HG02763 (cell line): ENCODE results near the gene ZNF213.

Experiments used
- ATAC-seq: cut with Tn5 transposase; IDR thresholded peaks from one replicate; pipeline ENCODE4 v1.9.1; 2021; ENCODE audit warnings: mild to moderate bottlenecking, moderate library complexity; ENCODE audit not compliant: unreplicated experiment

Gene ZNF213

GRCh38 chr16:3134338-3135125, at the start of gene ZNF213:
TSS of gene ZNF213 (plus strand) at chr16:3135029. CDS start at chr16:3137281, 2,252 bp downstream.
- ATAC-seq, result peak; percentile 94

- ATAC-seq, result no peak
Observed at GRCh38 chr16:3085868-3086595, 48.8 kb upstream of the ZNF213 start.

- ATAC-seq, result no peak
Observed at GRCh38 chr16:3086596-3087242, 48.1 kb upstream of the ZNF213 start.

DNA sequence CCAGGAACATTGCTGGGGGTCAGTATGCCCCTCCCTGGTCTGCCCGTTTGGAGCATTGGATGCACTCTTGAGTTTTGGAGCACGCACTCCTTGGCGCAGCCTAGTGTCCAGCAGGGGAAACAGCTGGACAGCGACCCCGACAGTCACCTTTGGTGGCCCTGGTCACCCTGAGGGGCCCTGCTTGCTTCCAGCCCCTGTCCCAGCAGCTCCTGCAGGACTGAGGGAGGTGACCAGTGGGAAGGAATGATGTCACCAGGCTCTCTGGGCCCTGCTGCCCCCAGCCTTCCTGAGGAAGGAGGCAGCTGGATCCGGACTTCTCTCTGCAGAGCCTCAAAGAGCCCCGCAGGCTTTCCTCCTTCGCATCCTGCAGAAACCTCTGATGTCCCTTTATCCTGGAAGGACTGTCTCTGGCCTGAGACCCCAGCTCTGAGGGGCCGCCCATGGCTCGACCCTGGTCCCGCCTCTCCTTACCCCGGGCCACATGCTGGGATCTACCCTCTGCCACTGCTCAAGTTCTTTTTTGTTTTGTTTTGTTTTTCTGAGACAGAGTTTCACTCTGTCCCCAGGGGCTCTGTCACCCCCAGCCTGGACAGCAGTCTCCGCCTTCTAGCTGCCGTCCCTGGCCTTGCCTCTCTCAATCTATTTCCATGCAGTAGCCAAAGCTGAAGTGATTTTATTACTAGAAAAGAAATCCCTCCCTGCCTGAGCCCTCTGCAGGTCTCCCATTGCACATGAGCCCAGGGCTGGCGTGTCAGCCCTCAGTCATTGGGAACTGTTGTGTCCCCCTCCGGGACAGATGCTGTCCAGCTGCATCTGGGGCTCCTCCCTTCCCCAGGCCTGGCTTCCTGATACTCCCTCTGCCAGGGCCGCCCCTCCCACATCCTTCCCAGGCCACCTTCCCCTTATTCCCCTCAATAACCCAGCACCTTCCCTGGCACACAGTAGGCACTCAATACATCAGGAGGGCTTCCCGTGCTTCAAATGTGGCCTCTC, 47.3 kb upstream of the ZNF213 start:
- ATAC-seq, result no peak

DNA sequence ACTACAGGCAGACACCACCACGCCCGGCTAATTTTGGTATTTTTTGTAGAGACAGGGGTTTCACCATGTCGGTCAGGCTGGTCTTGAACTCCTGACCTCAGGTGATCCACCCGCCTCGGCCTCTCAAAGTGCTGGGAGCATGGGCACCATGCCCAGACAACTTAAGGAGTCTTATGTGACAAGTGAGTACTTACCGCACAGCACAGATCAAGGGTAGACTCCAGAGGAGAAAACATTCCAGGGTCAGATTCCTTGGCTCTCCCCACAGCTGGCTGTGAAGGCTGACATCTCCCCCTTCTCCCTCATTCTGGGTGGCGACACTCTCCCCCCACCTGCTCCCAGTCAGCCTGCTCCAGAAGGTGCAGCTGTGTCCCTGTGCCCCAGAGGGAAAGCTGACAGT, 46.4 kb upstream of the ZNF213 start:
- ATAC-seq, result no peak

DNA sequence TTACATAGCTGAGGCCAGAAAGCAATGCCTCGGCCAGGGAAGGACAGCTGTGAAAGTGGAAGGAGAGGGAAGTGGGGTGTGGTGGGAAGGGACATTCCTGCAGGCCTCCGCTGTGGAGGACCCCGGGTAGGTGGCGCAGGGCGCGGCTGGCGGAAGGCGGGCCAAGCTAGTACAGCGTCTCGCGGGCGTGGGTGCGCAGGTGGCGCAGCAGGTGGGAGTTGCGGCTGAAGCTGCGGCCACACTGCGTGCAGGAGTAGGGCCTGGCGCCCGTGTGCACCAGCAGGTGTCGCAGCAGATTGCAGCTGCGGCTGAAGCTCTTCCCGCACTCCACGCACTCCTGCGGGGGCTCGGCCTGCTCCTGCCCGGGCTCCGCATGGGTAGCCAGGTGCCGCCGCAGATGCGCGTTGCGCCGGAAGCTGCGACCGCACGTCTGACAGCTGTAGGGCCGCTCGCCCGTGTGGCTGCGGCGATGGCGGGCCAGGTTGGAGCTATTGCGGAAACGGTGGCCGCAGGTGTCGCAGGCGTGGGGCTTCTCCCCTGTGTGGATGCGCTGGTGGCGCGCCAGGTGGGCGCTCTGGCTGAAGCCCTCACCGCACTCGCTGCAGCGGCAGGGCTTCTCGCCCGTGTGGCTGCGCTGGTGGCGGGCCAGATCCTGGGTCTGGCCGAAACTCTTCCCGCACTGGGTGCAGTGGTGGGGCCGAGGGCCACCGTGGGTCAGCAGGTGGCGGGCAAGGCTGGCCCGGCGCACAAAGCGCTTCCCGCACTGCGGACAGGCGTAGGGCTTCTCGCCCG, 45.7 kb upstream of the ZNF213 start:
- ATAC-seq, result no peak

GRCh38 chr16:3089717-3090592, 44.9 kb upstream of the ZNF213 start:
- ATAC-seq, result no peak

DNA sequence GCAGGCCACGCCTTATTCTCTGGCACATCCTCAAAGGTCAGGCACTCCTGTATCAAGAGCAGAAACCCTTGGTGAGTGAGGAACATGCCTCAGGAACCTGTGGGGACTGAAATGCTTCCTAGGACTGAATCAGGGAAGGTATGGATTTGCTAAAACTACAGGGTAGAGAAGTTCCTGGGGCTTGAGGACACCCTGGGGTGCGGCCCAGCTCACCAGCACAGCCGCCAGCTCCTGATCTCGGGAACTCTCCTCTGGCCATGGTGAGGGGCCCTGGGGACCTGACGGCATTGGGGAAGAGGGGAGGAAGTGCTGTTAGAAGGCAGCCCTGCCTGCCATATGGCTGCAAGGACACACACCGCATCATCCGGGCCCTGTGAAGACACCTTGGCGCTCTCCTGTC, 43.3 kb upstream of the ZNF213 start:
- no peak for ATAC-seq

DNA sequence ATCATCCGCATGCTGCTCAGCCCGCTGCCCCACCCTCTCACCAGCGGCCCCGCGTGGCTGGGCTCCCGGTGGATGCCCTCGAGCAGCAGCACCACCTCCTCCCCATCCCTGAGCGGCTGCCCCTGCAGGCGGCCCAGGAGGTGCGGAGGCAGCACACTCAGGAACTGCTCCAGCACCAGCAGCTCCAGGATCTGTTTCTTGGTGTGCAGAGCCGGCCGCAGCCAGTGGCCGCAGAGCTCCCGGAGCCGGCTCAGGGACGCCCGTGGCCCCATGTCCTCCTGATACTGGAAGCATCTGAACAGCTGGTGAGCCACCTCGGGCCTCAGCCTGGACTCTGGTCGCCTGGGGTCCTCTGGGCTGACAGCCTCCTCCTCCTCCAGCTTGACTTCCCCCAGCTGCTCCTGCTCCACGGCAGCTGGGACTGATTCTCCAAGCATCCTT, 42.3 kb upstream of the ZNF213 start:
- ATAC-seq, result no peak

DNA sequence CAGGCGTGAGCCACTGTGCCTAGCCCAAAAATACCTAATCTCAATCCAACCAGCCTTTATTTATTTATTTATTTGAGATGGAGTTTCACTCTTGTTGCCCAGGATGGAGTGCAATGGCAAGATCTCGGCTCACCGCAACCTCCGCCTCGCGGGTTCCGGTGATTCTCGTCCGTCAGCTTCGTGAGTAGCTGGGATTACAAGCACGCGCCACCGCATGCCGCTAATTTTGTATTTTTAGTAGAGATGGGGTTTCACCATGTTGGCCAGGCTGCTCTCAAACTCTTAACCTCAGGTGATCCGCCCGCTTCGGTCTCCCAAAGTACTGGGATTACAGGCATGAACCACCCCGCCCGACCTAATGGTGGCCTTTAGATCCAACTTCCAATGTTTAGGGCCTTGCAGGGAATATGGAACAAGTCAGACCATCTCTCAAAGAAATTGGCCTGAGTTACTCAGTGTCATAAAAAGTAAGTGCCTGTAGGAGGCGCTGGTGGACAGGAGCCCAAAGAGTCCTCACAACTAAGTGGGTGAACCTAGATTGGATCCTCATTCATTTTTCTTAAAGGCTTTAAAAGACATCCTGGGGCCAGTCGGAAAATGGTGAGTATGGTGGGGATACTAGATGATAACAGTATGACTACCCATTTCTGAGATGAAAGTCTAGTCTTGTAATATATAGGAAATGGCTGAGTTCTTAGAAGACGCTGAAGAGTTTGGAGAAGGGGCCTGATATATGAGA, 40.4 kb upstream of the ZNF213 start:
- ATAC-seq, result no peak

- ATAC-seq, result no peak
Observed at GRCh38 chr16:3095869-3096268, 39.0 kb upstream of the ZNF213 start.

DNA sequence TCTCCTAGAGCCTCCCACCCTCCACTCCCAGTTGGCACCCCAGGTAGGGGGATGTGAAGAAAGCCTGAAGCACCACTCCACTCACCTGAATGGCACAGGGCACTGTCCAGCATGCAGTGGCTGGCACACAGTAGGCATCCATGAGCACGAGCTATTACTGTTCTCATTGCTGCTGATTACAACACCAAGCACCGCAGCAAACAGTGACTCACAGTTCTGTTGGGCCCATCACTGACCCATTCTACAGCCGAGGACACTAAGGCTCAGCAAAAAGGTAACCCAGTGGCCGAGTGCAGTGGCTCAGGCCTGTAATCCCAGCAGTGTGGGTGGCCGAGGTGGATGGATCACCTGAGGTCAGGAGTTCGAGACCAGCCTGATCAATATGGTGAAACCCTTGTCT, 38.5 kb upstream of the ZNF213 start:
- ATAC-seq, result no peak

GRCh38 chr16:3097266-3097665, 37.6 kb upstream of the ZNF213 start:
- no peak for ATAC-seq

DNA sequence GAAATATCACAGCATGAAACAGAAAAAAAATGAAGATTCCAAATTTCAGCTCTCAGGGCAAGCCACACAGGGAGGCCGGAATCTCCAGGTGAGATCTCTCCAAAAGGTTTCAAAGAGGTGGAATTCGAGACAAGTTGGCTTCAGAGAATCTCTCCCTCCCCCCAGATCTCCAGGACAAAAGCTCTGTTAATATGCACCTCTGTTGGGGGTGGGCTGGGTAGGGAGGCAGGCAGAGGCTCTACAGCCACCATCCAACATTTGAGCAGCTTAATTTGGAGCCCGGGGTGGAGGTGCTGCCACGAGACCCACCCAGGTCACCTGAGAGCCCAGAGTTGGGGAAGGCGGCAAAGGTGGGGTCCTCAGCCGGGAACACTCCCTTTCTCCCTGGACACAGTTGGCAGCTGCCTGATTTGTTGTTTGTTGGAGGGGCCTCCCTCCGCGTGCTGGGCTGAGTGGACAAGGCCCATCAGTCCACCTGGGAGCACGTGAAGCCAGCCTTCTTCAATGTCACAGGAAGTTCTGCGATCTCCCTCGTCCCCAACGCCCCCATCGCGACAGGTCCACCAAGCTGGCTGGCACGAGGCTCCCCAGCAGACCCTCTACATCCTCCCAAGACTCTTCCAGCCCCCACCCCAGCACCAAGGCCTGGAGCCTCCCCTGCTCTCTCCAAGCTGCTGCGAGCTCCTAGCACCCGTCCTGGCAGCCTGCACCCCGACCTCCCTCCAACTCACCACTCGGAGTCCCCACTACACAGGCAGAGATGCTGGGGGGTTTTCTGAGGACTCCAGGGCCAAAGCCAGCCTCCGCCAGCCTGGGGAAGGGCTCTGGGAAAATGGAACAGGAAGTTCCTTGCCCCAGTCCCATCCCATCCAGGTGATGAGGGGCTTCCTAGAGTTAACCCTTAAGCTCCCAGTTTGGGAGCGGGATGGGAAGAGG, 36.1 kb upstream of the ZNF213 start, which contains the start of gene ZSCAN10:
Gene ZSCAN10, minus strand, starts transcription at position 836 of the 936 bp plus-strand sequence. CDS start 6,357 bp downstream, outside the sequence.
- no peak for ATAC-seq

DNA sequence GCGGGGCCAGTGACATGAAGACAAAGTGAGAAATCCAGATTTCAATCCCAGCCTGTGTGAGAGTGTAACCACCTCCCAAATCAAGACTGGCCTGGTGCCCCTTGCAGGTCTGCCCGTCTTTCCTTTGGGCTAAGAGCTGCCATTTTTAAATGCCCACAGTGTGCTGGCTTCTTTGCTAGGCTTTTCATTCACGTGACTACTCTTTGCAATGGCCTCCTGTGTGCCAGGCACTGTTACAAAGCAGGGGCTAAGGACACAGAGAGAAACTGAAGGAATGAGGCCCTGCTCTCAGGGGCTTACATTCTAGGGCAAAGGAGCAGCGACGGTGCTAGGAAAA, 35.5 kb upstream of the ZNF213 start:
- no peak for ATAC-seq

GRCh38 chr16:3099732-3100499, 34.9 kb upstream of the ZNF213 start:
- peak; percentile 53 for ATAC-seq
